ENCODE results near the gene RAB33A.

Gene RAB33A

GRCh38 chrX:130136496-130136895 is 35.3 kb upstream of the RAB33A start:
- H3K4me1 ChIP-seq (ENCODE audit: low read length), result no peaks in the 10 kb centered on the region
- H3K4me3 ChIP-seq (ENCODE audit: low read length), result no peak overlapping the region
- H4K20me1 ChIP-seq (ENCODE audit: insufficient read depth, low read length), result no peaks in the 10 kb centered on the region
- no peak overlapping the region for H3K9ac ChIP-seq (ENCODE audit: low read length)
- H3K27ac ChIP-seq (ENCODE audit: low read length), result no peak overlapping the region
- no peak for TF ChIP-seq EZH2phosphoT487 (IDR thresholded peaks at IDR 0.05; ENCODE audit: low read depth)
- no peak for TF ChIP-seq CTCF (IDR thresholded peaks at IDR 0.05; ENCODE audit: low read depth, low read length)
- no peaks in the 10 kb centered on the region for H3K79me2 ChIP-seq (ENCODE audit: low read length)
- H3K4me2 ChIP-seq (ENCODE audit: low read length), result no peak overlapping the region
- H2AFZ ChIP-seq (ENCODE audit: low read depth, low read length), result no peak overlapping the region
- H3K9me3 ChIP-seq (ENCODE audit: insufficient read depth, low read length), result no peaks in the 10 kb centered on the region
- H3K27me3 ChIP-seq (ENCODE audit: low read depth, low read length), result no peaks in the 10 kb centered on the region
- peaks cover 16% of the 10 kb centered on the region for H3K36me3 ChIP-seq (replicated peaks; ENCODE audit: low read depth, low read length)

- Histone ChIP-seq H3K9me3 (ENCODE audit: insufficient read depth, low read length) (no peaks in the 10 kb centered on the region), H3K27me3 (ENCODE audit: low read depth, low read length) (no peaks in the 10 kb centered on the region), H3K27ac (ENCODE audit: low read length) (no peak overlapping the region), H4K20me1 (ENCODE audit: insufficient read depth, low read length) (no peaks in the 10 kb centered on the region), H3K4me3 (ENCODE audit: low read length) (no peak overlapping the region), H3K4me2 (ENCODE audit: low read length) (no peak overlapping the region), H2AFZ (ENCODE audit: low read depth, low read length) (no peak overlapping the region), H3K4me1 (ENCODE audit: low read length) (no peaks in the 10 kb centered on the region), H3K79me2 (ENCODE audit: low read length) (no peaks in the 10 kb centered on the region), H3K36me3 (replicated peaks; ENCODE audit: low read depth, low read length) (peaks cover 16% of the 10 kb centered on the region), H3K9ac (ENCODE audit: low read length) (no peak overlapping the region)
- no peak for TF ChIP-seq EZH2phosphoT487 (IDR thresholded peaks at IDR 0.05; ENCODE audit: low read depth)
- TF ChIP-seq CTCF (IDR thresholded peaks at IDR 0.05; ENCODE audit: low read depth, low read length), result no peak
Observed at GRCh38 chrX:130136961-130137360, 34.8 kb upstream of the RAB33A start.

- H3K79me2 ChIP-seq (ENCODE audit: low read length), result no peaks in the 10 kb centered on the region
- H2AFZ ChIP-seq (ENCODE audit: low read depth, low read length), result no peak overlapping the region
- no peak overlapping the region for H3K9ac ChIP-seq (ENCODE audit: low read length)
- H3K4me2 ChIP-seq (ENCODE audit: low read length), result no peak overlapping the region
- H4K20me1 ChIP-seq (ENCODE audit: insufficient read depth, low read length), result no peaks in the 10 kb centered on the region
- no peak overlapping the region for H3K4me3 ChIP-seq (ENCODE audit: low read length)
- H3K36me3 ChIP-seq (replicated peaks; ENCODE audit: low read depth, low read length), result peaks cover 14% of the 10 kb centered on the region
- no peak overlapping the region for H3K27ac ChIP-seq (ENCODE audit: low read length)
- TF ChIP-seq EZH2phosphoT487 (IDR thresholded peaks at IDR 0.05; ENCODE audit: low read depth) (no peak), CTCF (IDR thresholded peaks at IDR 0.05; ENCODE audit: low read depth, low read length) (no peak)
- H3K27me3 ChIP-seq (ENCODE audit: low read depth, low read length), result no peaks in the 10 kb centered on the region
- no peaks in the 10 kb centered on the region for H3K4me1 ChIP-seq (ENCODE audit: low read length)
- H3K9me3 ChIP-seq (ENCODE audit: insufficient read depth, low read length), result no peaks in the 10 kb centered on the region
Observed at GRCh38 chrX:130139474-130140201, 32.1 kb upstream of the RAB33A start.

- no peaks in the 10 kb centered on the region for H4K20me1 ChIP-seq (ENCODE audit: insufficient read depth, low read length)
- no peaks in the 10 kb centered on the region for H3K9me3 ChIP-seq (ENCODE audit: insufficient read depth, low read length)
- peaks cover 21% of the 10 kb centered on the region for H3K36me3 ChIP-seq (replicated peaks; ENCODE audit: low read depth, low read length)
- H3K27me3 ChIP-seq (ENCODE audit: low read depth, low read length), result no peaks in the 10 kb centered on the region
- no peak overlapping the region for H3K4me3 ChIP-seq (ENCODE audit: low read length)
- TF ChIP-seq CTCF (IDR thresholded peaks at IDR 0.05; ENCODE audit: low read depth, low read length) (peak; percentile 21), EZH2phosphoT487 (IDR thresholded peaks at IDR 0.05; ENCODE audit: low read depth) (no peak)
- H3K4me1 ChIP-seq (ENCODE audit: low read length), result no peaks in the 10 kb centered on the region
- no peak overlapping the region for H3K4me2 ChIP-seq (ENCODE audit: low read length)
- H3K79me2 ChIP-seq (ENCODE audit: low read length), result no peaks in the 10 kb centered on the region
- no peak overlapping the region for H3K27ac ChIP-seq (ENCODE audit: low read length)
- no peak overlapping the region for H2AFZ ChIP-seq (ENCODE audit: low read depth, low read length)
- no peak overlapping the region for H3K9ac ChIP-seq (ENCODE audit: low read length)
Observed at GRCh38 chrX:130144509-130144908, 27.3 kb upstream of the RAB33A start.

Data from OCI-LY3 (cell line).